ENCODE data around the gene PDZD8. TPM values are rescaled to one million over a fixed set of nuclear protein-coding genes. Genes with fewer than 3 reads are reported as not detected.

PDZD8 gene
- polyA plus RNA-seq, 1 donor = 34.7 TPM

- peak; percentile 52 to 59 for DNase-seq
- H3K27ac ChIP-seq (ENCODE audit: low read length) = no peak overlapping the region
- WGBS (ENCODE audit: insufficient coverage, low lambda C conversion rate) = 57% methylated on average over 1 of the region's 4 CpGs
Measured at GRCh38 chr10:117391436-117392205, 16.4 kb upstream of the PDZD8 start.

GRCh38 chr10:117390420-117390819 lies 15.2 kb upstream of the PDZD8 start:
- H3K4me1 ChIP-seq (ENCODE audit: control insufficient read depth, insufficient read depth, low read length) = no peaks in the 10 kb centered on the region
- no peak overlapping the region for H3K27ac ChIP-seq (ENCODE audit: low read length)
- H3K4me3 ChIP-seq (ENCODE audit: low read length) = no peak overlapping the region
- H3K9me3 ChIP-seq (ENCODE audit: control insufficient read depth, low read depth, low read length) = no peaks in the 10 kb centered on the region
- H3K27me3 ChIP-seq (ENCODE audit: control insufficient read depth, insufficient read depth, low read length) = no peaks in the 10 kb centered on the region
- no peaks in the 10 kb centered on the region for H3K36me3 ChIP-seq (ENCODE audit: control insufficient read depth, insufficient read depth, low read length)
- no CpG with 5 or more reads among the region's 3 CpGs for WGBS (ENCODE audit: insufficient coverage, low lambda C conversion rate)
- no peak for DNase-seq

More at GRCh38 chr10:117391436-117392205, 16.4 kb upstream of the PDZD8 start:
- no peaks in the 10 kb centered on the region for H3K27me3 ChIP-seq (ENCODE audit: control insufficient read depth, insufficient read depth, low read length)
- no peak overlapping the region for H3K4me3 ChIP-seq (ENCODE audit: low read length)
- H3K4me1 ChIP-seq (ENCODE audit: control insufficient read depth, insufficient read depth, low read length) = no peaks in the 10 kb centered on the region
- no peaks in the 10 kb centered on the region for H3K36me3 ChIP-seq (ENCODE audit: control insufficient read depth, insufficient read depth, low read length)
- no peaks in the 10 kb centered on the region for H3K9me3 ChIP-seq (ENCODE audit: control insufficient read depth, low read depth, low read length)

- Histone ChIP-seq H3K27ac (ENCODE audit: low read length) (no peak overlapping the region), H3K36me3 (ENCODE audit: control insufficient read depth, insufficient read depth, low read length) (no peaks in the 10 kb centered on the region), H3K27me3 (ENCODE audit: control insufficient read depth, insufficient read depth, low read length) (no peaks in the 10 kb centered on the region), H3K4me3 (ENCODE audit: low read length) (no peak overlapping the region), H3K9me3 (ENCODE audit: control insufficient read depth, low read depth, low read length) (no peaks in the 10 kb centered on the region), H3K4me1 (ENCODE audit: control insufficient read depth, insufficient read depth, low read length) (no peaks in the 10 kb centered on the region)
- no CpG with 5 or more reads among the region's 2 CpGs for WGBS (ENCODE audit: insufficient coverage, low lambda C conversion rate)
- DNase-seq = no peak
Measured at GRCh38 chr10:117386805-117387204, 11.6 kb upstream of the PDZD8 start.

- WGBS (ENCODE audit: insufficient coverage, low lambda C conversion rate) = no CpG with 5 or more reads among the region's 1 CpG
- DNase-seq = peak in 1 of 2 donors; percentile 71
- H3K4me3 ChIP-seq (ENCODE audit: low read length) = no peak overlapping the region
- H3K27me3 ChIP-seq (ENCODE audit: control insufficient read depth, insufficient read depth, low read length) = peaks cover 3% of the 10 kb centered on the region
- no peaks in the 10 kb centered on the region for H3K4me1 ChIP-seq (ENCODE audit: control insufficient read depth, insufficient read depth, low read length)
- no peaks in the 10 kb centered on the region for H3K9me3 ChIP-seq (ENCODE audit: control insufficient read depth, low read depth, low read length)
- no peaks in the 10 kb centered on the region for H3K36me3 ChIP-seq (ENCODE audit: control insufficient read depth, insufficient read depth, low read length)
- H3K27ac ChIP-seq (ENCODE audit: low read length) = peak overlapping the region; percentile 1
Measured at GRCh38 chr10:117382861-117383260, 7.6 kb upstream of the PDZD8 start.

GRCh38 chr10:117374506-117375359 lies 507 bp downstream of the PDZD8 start:
- WGBS (ENCODE audit: insufficient coverage, low lambda C conversion rate) = no CpG with 5 or more reads among the region's 92 CpGs
- DNase-seq = no peak
- H3K36me3 ChIP-seq (ENCODE audit: control insufficient read depth, insufficient read depth, low read length) = no peaks in the 10 kb centered on the region
- peaks cover 3% of the 10 kb centered on the region for H3K27me3 ChIP-seq (ENCODE audit: control insufficient read depth, insufficient read depth, low read length)
- no peaks in the 10 kb centered on the region for H3K9me3 ChIP-seq (ENCODE audit: control insufficient read depth, low read depth, low read length)
- H3K4me1 ChIP-seq (ENCODE audit: control insufficient read depth, insufficient read depth, low read length) = peaks cover 6% of the 10 kb centered on the region
- peak overlapping the region; percentile 90 for H3K27ac ChIP-seq (ENCODE audit: low read length)
- H3K4me3 ChIP-seq (ENCODE audit: low read length) = peak overlapping the region; percentile 73

GRCh38 chr10:117373823-117374505 lies 1.3 kb downstream of the PDZD8 start:
- Histone ChIP-seq H3K36me3 (ENCODE audit: control insufficient read depth, insufficient read depth, low read length) (no peaks in the 10 kb centered on the region), H3K4me3 (ENCODE audit: low read length) (peak overlapping the region; percentile 73), H3K9me3 (ENCODE audit: control insufficient read depth, low read depth, low read length) (no peaks in the 10 kb centered on the region), H3K27me3 (ENCODE audit: control insufficient read depth, insufficient read depth, low read length) (no peaks in the 10 kb centered on the region), H3K27ac (ENCODE audit: low read length) (peak overlapping the region; percentile 90), H3K4me1 (ENCODE audit: control insufficient read depth, insufficient read depth, low read length) (peaks cover 6% of the 10 kb centered on the region)
- WGBS (ENCODE audit: insufficient coverage, low lambda C conversion rate) = no CpG with 5 or more reads among the region's 31 CpGs
- peak in 1 of 2 donors; percentile 81 for DNase-seq

- Histone ChIP-seq H3K4me1 (ENCODE audit: control insufficient read depth, insufficient read depth, low read length) (peaks cover 24% of the 10 kb centered on the region), H3K4me3 (ENCODE audit: low read length) (no peak overlapping the region), H3K27me3 (ENCODE audit: control insufficient read depth, insufficient read depth, low read length) (no peaks in the 10 kb centered on the region), H3K27ac (ENCODE audit: low read length) (peak overlapping the region; percentile 16), H3K9me3 (ENCODE audit: control insufficient read depth, low read depth, low read length) (no peaks in the 10 kb centered on the region), H3K36me3 (ENCODE audit: control insufficient read depth, insufficient read depth, low read length) (no peaks in the 10 kb centered on the region)
- DNase-seq = peak in 1 of 2 donors; percentile 14
- WGBS (ENCODE audit: insufficient coverage, low lambda C conversion rate) = 0% methylated on average over 1 of the region's 5 CpGs
Measured at GRCh38 chr10:117370205-117370604, 5.0 kb downstream of the PDZD8 start.

GRCh38 chr10:117367718-117368117 lies 7.5 kb downstream of the PDZD8 start:
- no peaks in the 10 kb centered on the region for H3K9me3 ChIP-seq (ENCODE audit: control insufficient read depth, low read depth, low read length)
- WGBS (ENCODE audit: insufficient coverage, low lambda C conversion rate) = no CpG with 5 or more reads among the region's 5 CpGs
- H3K4me1 ChIP-seq (ENCODE audit: control insufficient read depth, insufficient read depth, low read length) = peaks cover 45% of the 10 kb centered on the region
- no peak overlapping the region for H3K4me3 ChIP-seq (ENCODE audit: low read length)
- peak in 1 of 2 donors; percentile 39 for DNase-seq
- H3K27me3 ChIP-seq (ENCODE audit: control insufficient read depth, insufficient read depth, low read length) = no peaks in the 10 kb centered on the region
- H3K27ac ChIP-seq (ENCODE audit: low read length) = peak overlapping the region; percentile 84
- H3K36me3 ChIP-seq (ENCODE audit: control insufficient read depth, insufficient read depth, low read length) = no peaks in the 10 kb centered on the region

GRCh38 chr10:117366741-117367140 lies 8.5 kb downstream of the PDZD8 start:
- peak in 1 of 2 donors; percentile 55 for DNase-seq
- no peaks in the 10 kb centered on the region for H3K27me3 ChIP-seq (ENCODE audit: control insufficient read depth, insufficient read depth, low read length)
- H3K36me3 ChIP-seq (ENCODE audit: control insufficient read depth, insufficient read depth, low read length) = no peaks in the 10 kb centered on the region
- no peaks in the 10 kb centered on the region for H3K9me3 ChIP-seq (ENCODE audit: control insufficient read depth, low read depth, low read length)
- no peak overlapping the region for H3K4me3 ChIP-seq (ENCODE audit: low read length)
- H3K27ac ChIP-seq (ENCODE audit: low read length) = peak overlapping the region; percentile 84
- peaks cover 46% of the 10 kb centered on the region for H3K4me1 ChIP-seq (ENCODE audit: control insufficient read depth, insufficient read depth, low read length)
- WGBS (ENCODE audit: insufficient coverage, low lambda C conversion rate) = 23% methylated on average over 3 of the region's 4 CpGs

- peak; percentile 75 to 90 for DNase-seq
- Histone ChIP-seq H3K4me1 (ENCODE audit: control insufficient read depth, insufficient read depth, low read length) (peaks cover 46% of the 10 kb centered on the region), H3K4me3 (ENCODE audit: low read length) (no peak overlapping the region), H3K36me3 (ENCODE audit: control insufficient read depth, insufficient read depth, low read length) (no peaks in the 10 kb centered on the region), H3K27me3 (ENCODE audit: control insufficient read depth, insufficient read depth, low read length) (no peaks in the 10 kb centered on the region), H3K9me3 (ENCODE audit: control insufficient read depth, low read depth, low read length) (no peaks in the 10 kb centered on the region), H3K27ac (ENCODE audit: low read length) (peak overlapping the region; percentile 84)
- WGBS (ENCODE audit: insufficient coverage, low lambda C conversion rate) = 17% methylated on average over 1 of the region's 2 CpGs
Measured at GRCh38 chr10:117365612-117366011, 9.6 kb downstream of the PDZD8 start.
